ENCODE data around the gene COL8A1. TPM values are rescaled to one million over a fixed set of nuclear protein-coding genes. Genes with fewer than 3 reads are reported as not detected.
"Not testable (repeated sequence)": the region's sequence is repeated elsewhere in the genome, so short reads cannot be mapped to it uniquely, and the experiment has no call there.

Gene COL8A1
- total RNA-seq, 2 experiments from 2014 or later, result 0.10 to 0.13 TPM

DNA sequence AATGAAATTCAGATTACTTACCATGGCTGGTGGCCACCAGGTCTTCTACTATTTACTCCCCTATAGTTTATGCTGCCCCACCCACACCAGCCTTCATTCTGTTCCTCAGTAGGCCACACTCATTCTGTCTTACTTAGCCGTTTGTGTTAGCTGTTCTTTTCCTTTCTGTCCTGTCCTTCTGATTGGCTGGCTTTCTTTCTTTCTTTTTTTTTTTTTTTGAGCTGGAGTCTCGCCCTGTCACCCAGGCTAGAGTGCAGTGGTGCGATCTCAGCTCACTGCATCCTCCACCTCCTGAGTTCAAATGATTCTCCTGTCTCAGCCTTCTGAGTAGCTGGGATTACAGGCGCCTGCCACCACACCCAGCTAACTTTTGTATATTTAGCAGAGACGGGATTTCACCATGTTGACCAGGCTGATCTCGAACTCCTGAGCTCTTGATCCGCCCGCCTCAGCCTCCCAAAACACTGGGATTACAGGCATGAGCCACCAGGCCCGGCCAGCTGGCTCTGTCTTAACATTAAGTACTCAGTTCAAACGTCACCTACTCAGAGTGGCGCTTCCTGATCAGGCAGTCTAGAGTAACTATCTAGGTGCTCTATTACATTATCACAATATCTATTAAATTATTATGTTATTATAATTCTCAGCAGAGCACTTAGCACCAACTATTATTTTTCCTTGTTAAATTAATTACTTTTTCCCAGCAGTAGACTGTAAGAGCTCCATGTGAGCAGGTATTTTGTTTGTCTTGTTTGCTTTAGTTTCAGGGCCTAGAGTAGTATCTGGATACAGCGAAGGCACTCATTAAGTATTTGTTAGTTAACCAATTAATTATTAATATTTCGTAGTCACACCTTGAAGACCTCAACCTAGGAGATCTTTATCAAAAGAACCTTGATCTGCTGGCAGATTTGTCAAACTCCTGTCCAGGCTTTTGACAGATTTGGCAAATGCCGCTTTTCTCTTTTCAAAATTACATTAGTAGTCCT lies 185.6 kb downstream of the COL8A1 start:
- POLR2A ChIA-PET, result interaction anchor here (0.8 to 1.8 kb wide), 2 partner anchors 43 to 577 kb away, joined by 3 to 5 read pairs; partner anchors contain the start of genes LNP1 and TOMM70
- H3K27ac Mint-ChIP-seq, result no peak overlapping the region

DNA sequence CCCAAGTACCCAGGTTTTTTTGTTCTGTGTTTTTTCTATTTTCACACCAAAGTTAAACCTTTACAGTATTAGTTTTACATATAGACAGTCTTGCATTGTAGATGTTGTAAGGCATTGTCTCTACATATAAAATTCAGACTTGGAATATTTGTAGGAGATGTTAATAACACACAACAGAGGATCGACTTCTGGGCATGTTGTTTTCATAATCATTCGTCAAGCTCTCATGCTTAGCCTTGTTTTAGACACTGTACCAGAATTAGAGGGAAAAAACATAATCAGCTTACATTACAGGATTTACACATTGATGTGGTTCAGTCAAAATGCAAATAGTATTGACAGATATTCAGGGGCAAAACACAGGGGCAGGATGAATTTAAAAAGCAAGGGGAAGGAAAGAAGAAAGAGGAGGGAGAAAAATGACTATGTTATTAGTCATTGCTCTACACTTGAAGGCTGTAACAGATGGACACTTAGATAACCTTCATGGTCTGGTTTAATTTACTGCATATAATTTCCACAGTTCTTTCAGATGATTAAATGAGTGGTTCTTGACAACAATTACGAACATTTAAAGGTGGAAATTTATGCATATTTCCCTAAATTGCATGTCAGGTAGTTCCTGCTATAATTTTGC lies 186.7 kb downstream of the COL8A1 start:
- Mint-ChIP-seq H3K36me3 (ENCODE audit: low read depth) (peaks cover 6% of the 10 kb centered on the region), H3K4me1 (peaks cover 19% of the 10 kb centered on the region), H3K9me3 (no peaks in the 10 kb centered on the region), H3K27ac (no peak overlapping the region), H3K4me3 (no peak overlapping the region), H3K27me3 (no peaks in the 10 kb centered on the region)
- no peak for DNase-seq
- ChIA-PET POLR2A (no interaction called here), CTCF (interaction anchor here (0.6 kb wide), 1 partner anchor 12 kb away, joined by 3 read pairs; no protein-coding TSS in a partner anchor)

More for the DNA sequence above, 185.6 kb downstream of the COL8A1 start:
- Mint-ChIP-seq H3K4me3 (no peak overlapping the region), H3K9me3 (no peaks in the 10 kb centered on the region), H3K27me3 (no peaks in the 10 kb centered on the region), H3K4me1 (peaks cover 27% of the 10 kb centered on the region), H3K36me3 (ENCODE audit: low read depth) (peaks cover 9% of the 10 kb centered on the region)
- CTCF ChIA-PET, result interaction anchor here (1.1 to 2.3 kb wide), 2 partner anchors 8 to 17 kb away, joined by 4 to 18 read pairs; no protein-coding TSS in a partner anchor
- no peak for DNase-seq

DNA sequence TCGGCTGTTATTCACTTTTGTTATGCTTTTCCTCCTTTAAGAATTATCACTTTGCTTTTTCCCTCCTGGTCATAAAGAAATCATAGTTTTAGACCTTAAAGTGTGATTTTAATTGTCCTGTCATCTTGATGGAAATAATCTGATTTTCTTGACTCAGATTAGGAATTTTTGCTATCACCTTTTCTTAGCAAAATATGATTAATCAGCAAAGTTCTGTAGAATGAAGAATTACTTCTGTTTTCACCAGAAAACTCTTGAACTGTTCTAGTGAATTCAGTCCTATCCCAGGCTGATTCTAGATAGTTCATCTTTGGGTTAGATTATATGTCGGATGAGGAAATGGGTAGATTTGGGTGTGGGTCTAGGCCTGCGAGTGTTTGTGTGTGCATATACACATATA lies 191.4 kb downstream of the COL8A1 start:
- Mint-ChIP-seq H3K36me3 (ENCODE audit: low read depth) (no peaks in the 10 kb centered on the region), H3K27me3 (no peaks in the 10 kb centered on the region), H3K27ac (no peak overlapping the region), H3K9me3 (no peaks in the 10 kb centered on the region), H3K4me3 (no peak overlapping the region), H3K4me1 (peaks cover 13% of the 10 kb centered on the region)
- no peak for DNase-seq
- ChIA-PET CTCF (interaction anchor here (8.0 kb wide), 1 partner anchor 426 kb away, joined by 81 read pairs; no protein-coding TSS in a partner anchor), POLR2A (no interaction called here)

DNA sequence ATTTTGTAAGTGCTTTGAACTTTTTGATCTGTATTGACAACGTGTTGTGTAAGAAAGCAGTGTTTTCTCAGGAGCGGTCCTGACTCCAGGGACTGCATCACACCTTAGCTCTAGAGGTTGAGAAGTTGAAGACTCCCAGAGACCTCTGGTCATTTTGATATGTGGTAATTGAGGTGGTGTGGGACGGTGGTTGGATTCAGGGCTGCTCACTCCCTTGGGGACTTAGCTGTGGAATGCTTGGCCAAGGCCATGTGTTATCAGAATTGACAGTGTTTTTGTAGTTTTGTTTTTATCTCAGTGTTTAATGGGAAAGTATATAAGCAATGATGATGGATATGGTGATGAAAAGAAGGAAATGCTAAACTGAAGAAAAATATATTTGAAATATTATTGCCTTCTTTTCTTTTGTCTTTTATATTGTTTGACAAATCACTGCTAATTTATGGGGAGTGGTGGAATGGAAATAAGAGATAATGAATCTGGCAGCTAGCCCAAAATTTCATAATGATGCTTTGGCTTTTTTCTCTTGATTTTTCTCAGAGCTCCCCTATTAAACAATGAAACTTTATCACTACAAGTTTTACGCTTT lies 195.3 kb downstream of the COL8A1 start:
- H3K27ac Mint-ChIP-seq, result no peak overlapping the region
- no peak overlapping the region for H3K4me3 Mint-ChIP-seq
- CTCF ChIA-PET, result interaction anchor here (0.6 to 8.0 kb wide), 12 partner anchors 10 to 884 kb away, joined by 3 to 81 read pairs (median 7); no protein-coding TSS in a partner anchor
- POLR2A ChIA-PET, result no interaction called here
- no peaks in the 10 kb centered on the region for H3K9me3 Mint-ChIP-seq
- no peak for DNase-seq
- no peaks in the 10 kb centered on the region for H3K36me3 Mint-ChIP-seq (ENCODE audit: low read depth)
- peaks cover 7% of the 10 kb centered on the region for H3K4me1 Mint-ChIP-seq
- H3K27me3 Mint-ChIP-seq, result no peaks in the 10 kb centered on the region

DNA sequence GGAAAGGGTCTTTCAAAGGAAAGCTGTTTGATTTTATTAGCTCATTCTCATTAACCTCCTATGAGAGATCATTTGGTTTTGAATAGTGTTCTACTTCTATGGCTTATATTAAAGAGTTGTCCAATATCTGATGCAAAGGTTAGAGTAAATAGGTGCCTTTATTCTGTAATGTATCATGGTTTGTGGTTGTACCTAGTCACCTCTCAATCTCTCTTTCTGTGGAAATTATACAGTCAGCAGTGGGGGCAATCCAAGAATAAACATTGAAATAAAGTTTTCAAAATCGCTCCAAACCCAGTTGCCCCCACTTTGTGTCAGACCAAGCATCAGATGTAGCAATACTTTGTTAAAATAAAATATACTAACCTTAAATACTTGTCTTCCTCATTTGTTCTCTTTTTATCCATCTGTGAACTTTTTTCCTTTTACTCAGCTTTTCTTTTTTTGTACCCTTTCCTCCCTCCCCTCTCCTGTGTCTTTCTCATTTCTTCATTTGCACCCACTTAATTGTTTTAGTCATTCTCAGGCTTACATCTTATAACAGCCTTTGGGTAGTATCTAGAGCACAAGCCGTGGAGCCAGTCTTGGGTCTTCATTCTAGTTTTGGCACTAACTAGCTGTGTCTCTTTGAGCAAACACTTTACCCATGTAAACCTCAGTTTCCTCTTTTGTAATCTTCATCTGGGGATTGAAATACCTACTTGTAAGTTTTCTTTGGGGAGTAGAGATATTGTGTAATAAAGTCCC lies 196.0 kb downstream of the COL8A1 start:
- Mint-ChIP-seq H3K4me1 (peaks cover 7% of the 10 kb centered on the region), H3K4me3 (no peak overlapping the region), H3K27me3 (no peaks in the 10 kb centered on the region), H3K36me3 (ENCODE audit: low read depth) (no peaks in the 10 kb centered on the region), H3K27ac (no peak overlapping the region), H3K9me3 (no peaks in the 10 kb centered on the region)
- ChIA-PET POLR2A (no interaction called here), CTCF (interaction anchor here (0.6 to 8.0 kb wide), 9 partner anchors 9 to 884 kb away, joined by 3 to 81 read pairs (median 4); no protein-coding TSS in a partner anchor)
- DNase-seq, result no peak

DNA sequence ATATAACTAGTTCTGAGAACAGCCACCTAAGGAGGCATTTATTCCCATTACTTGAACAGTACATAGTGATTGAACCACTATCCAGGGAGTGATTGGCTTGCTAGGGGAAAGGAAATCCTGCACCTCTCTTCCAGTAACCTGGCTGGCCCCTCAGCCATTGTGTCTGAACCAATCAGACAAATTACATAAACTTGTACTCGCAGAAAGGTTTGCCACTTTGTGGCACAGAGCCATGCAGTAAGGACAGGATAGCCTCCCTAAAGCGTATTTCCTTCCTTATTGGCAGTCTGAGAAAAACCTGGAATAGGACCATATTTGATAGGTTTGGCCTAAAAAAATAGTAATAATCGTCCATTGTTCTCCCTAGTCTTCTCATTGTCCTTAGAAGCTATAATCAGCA lies 198.3 kb downstream of the COL8A1 start:
- CTCF ChIA-PET, result interaction anchor here (0.6 to 1.5 kb wide), 3 partner anchors 11 to 418 kb away, joined by 3 to 5 read pairs (median 4); no protein-coding TSS in a partner anchor
- no peaks in the 10 kb centered on the region for H3K9me3 Mint-ChIP-seq

DNA sequence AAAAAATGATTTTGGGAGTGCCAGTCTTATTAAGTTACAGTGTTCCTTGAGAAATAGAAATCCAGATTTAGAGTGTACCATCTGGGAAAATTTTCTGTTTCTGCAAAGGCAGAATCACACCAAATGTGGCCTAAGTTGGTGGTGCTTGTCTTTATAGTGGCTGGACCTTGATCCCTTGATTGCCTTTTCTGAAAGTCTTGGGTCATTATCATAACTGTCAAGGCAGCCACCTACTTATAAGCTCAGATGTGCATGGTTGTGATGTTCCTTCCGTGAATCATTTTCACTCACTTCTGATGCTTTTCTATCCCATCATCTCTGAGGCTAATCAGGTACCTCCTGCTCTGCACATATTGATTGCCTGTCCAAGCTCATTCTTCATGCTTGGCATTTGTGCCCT lies 199.3 kb downstream of the COL8A1 start:
- H3K9me3 Mint-ChIP-seq, result no peaks in the 10 kb centered on the region
- no peak overlapping the region for H3K4me3 Mint-ChIP-seq
- CTCF ChIA-PET, result interaction anchor here (1.2 to 1.5 kb wide), 2 partner anchors 231 to 416 kb away, joined by 4 to 5 read pairs; no protein-coding TSS in a partner anchor
- no peak for DNase-seq
- H3K27me3 Mint-ChIP-seq, result no peaks in the 10 kb centered on the region
- POLR2A ChIA-PET, result no interaction called here
- H3K27ac Mint-ChIP-seq, result no peak overlapping the region
- H3K4me1 Mint-ChIP-seq, result peaks cover 7% of the 10 kb centered on the region
- H3K36me3 Mint-ChIP-seq (ENCODE audit: low read depth), result no peaks in the 10 kb centered on the region

More for the DNA sequence above, 198.3 kb downstream of the COL8A1 start:
- DNase-seq, result no peak
- H3K27ac Mint-ChIP-seq, result no peak overlapping the region
- H3K27me3 Mint-ChIP-seq, result no peaks in the 10 kb centered on the region
- POLR2A ChIA-PET, result no interaction called here
- no peaks in the 10 kb centered on the region for H3K36me3 Mint-ChIP-seq (ENCODE audit: low read depth)
- H3K4me3 Mint-ChIP-seq, result no peak overlapping the region
- peaks cover 7% of the 10 kb centered on the region for H3K4me1 Mint-ChIP-seq

DNA sequence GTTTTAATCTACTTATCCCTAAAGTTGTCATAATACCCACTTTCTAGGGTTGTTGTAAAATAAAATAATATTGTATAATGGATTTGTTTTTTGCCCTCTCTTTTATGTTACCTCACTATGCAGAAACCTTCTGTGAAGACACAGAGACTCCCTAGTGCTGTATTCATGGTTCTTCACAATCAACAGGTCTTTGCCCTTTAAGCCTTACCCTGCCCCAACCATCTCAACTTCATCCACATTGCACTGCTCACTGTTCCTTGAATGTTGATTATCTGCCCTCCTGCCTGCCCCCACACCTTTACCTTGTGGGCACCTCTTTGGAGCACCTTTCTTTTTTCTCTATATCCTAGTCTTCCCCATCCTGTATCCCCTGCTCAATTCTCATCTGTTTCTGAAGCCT lies 200.4 kb downstream of the COL8A1 start:
- Mint-ChIP-seq H3K4me1 (no peaks in the 10 kb centered on the region), H3K9me3 (no peaks in the 10 kb centered on the region), H3K4me3 (no peak overlapping the region), H3K27me3 (no peaks in the 10 kb centered on the region), H3K27ac (no peak overlapping the region), H3K36me3 (ENCODE audit: low read depth) (no peaks in the 10 kb centered on the region)
- POLR2A ChIA-PET, result interaction anchor here (1.3 kb wide), 1 partner anchor 27 kb away, joined by 3 read pairs; no protein-coding TSS in a partner anchor
- CTCF ChIA-PET, result interaction anchor here (1.0 to 1.3 kb wide), 2 partner anchors 252 to 422 kb away, joined by 3 read pairs; partner anchors contain the start of gene TBC1D23
- DNase-seq, result no peak

DNA sequence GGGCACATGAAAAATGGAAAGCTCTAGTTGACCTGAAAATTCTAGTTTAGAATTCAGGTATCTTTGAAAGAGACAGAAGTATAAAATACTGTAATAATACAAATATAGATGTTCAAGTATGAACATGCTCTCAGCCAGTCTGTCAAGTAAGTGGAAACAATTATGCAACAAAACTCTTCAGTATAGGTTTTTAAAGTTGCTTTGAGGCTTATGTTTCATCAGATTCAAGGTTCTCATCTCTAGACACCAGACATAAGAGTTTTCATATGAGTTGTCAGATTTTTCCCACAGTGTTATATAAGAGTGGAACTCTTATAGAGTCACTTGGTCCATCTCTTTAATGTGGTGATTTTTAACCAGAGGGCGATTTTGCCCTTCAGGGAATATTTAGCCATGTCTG lies 201.2 kb downstream of the COL8A1 start:
- no peak for DNase-seq
- POLR2A ChIA-PET, result no interaction called here
- no peaks in the 10 kb centered on the region for H3K36me3 Mint-ChIP-seq (ENCODE audit: low read depth)
- CTCF ChIA-PET, result interaction anchor here (1.0 to 1.6 kb wide), 3 partner anchors 8 to 421 kb away, joined by 3 to 7 read pairs (median 3); partner anchors contain the start of gene TBC1D23
- H3K27me3 Mint-ChIP-seq, result no peaks in the 10 kb centered on the region
- no peak overlapping the region for H3K27ac Mint-ChIP-seq
- H3K9me3 Mint-ChIP-seq, result no peaks in the 10 kb centered on the region
- H3K4me1 Mint-ChIP-seq, result peaks cover under 1% of the 10 kb centered on the region
- no peak overlapping the region for H3K4me3 Mint-ChIP-seq

DNA sequence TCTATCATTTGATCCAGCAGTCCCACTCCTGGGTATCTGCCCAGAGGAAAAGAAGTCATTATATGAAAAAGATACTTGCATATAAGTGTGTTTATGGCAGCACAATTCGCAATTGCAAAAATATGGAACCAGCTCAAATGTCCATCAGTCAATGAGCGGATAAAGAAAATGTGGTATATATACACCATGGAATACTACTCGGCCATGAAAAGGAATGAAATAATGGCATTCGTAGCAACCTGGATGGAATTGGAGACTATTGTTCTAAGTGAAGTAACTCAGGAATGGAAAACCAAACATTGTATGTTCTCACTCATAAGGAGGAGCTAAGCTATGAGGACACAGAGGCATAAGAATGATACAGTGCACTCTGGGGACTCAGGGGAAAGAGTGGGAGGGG lies 203.6 kb downstream of the COL8A1 start:
- H3K27me3 Mint-ChIP-seq; H3K27ac Mint-ChIP-seq; H3K36me3 Mint-ChIP-seq (ENCODE audit: low read depth); H3K4me1 Mint-ChIP-seq; H3K4me3 Mint-ChIP-seq; DNase-seq; POLR2A ChIA-PET; H3K9me3 Mint-ChIP-seq: not testable (repeated sequence)
- CTCF ChIA-PET, result interaction anchor here (1.9 kb wide), 1 partner anchor 412 kb away, joined by 7 read pairs; no protein-coding TSS in a partner anchor

DNA sequence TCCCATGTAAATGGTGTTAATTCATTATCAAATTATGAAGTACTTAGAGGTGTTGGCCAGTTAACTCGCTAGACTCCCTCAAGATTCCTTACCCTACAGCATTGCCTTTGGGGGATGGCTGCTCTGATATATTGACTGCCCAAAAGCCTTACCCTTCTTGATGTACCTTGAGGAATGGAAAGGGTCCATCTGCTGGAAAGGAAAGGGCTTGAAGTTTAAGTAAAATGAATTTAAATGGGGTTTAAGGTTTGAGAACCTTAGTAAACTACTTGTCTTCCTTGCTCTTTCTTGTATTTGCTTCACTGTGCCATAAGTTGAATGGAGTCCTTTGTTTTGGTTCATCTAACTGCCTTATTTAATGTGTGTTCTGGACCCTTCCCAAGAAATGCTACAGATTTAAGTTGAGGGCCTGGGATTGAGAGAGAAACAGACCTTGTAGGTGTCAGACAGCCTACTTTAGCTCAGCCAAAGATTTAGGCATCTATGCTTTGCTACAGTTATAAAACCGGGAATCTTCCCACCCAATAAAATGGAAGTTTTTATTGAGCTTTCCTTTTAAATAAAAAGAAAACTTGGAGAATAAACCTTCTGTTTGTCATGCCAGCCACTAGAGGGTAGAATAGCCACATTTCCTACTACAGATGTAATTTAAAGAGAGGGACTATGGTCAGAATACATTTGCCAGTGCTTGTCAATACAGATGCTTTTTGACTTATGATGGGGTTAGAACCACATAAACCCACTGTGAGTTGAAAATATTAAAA lies 204.6 kb downstream of the COL8A1 start:
- no peak for DNase-seq
- CTCF ChIA-PET, result interaction anchor here (0.6 to 2.5 kb wide), 13 partner anchors 9 to 472 kb away, joined by 3 to 50 read pairs (median 4); partner anchors contain the start of genes CMSS1 and TBC1D23
- H3K27me3 Mint-ChIP-seq, result no peaks in the 10 kb centered on the region
- POLR2A ChIA-PET, result no interaction called here
- H3K27ac Mint-ChIP-seq, result no peak overlapping the region
- H3K36me3 Mint-ChIP-seq (ENCODE audit: low read depth), result no peaks in the 10 kb centered on the region
- H3K4me1 Mint-ChIP-seq, result peaks cover 7% of the 10 kb centered on the region
- no peaks in the 10 kb centered on the region for H3K9me3 Mint-ChIP-seq
- no peak overlapping the region for H3K4me3 Mint-ChIP-seq
